HepG2 (cell line): ENCODE measurements around the gene PPFIA3. TPM values are rescaled to one million over a fixed set of nuclear protein-coding genes. Genes with fewer than 3 reads are reported as not detected.
A peak's percentile ranks its signal among the peaks of the same experiment; 100 is the strongest.

Experiments
- ARNT ChIP-seq: fragments of 450-650 bp; IDR thresholded peaks from 2 replicates; pipeline ENCODE4 v1.6.1; 2017
- IKZF1 ChIP-seq: fragments of 450-650 bp; IDR thresholded peaks from 2 replicates; pipeline ENCODE4 v1.7.1; 2016
- MEF2D ChIP-seq: sonication (generic); formaldehyde crosslinking; IDR thresholded peaks from 2 replicates; pipeline ENCODE4 v1.5.1; 2020; ENCODE audit warnings: mild to moderate bottlenecking, missing genetic modification reagents
- MYC ChIP-seq: sonication (generic); formaldehyde crosslinking; IDR thresholded peaks from 2 replicates; pipeline ENCODE4 v1.9.0; 2021; ENCODE audit warnings: missing genetic modification reagents, borderline replicate concordance
- NR2F1 ChIP-seq, 2 experiments: fragments of 450-650 bp in 1 of 2; formaldehyde crosslinking in 1 of 2; IDR thresholded peaks; 2 replicates each; pipeline versions ENCODE4 v1.5.0 to v1.6.1; 2016 to 2020; ENCODE audit warnings: mild to moderate bottlenecking in 1 of 2, missing compliant biosample characterization in 1 of 2, missing genetic modification reagents in 1 of 2, moderate library complexity in 1 of 2
- NR2F2 ChIP-seq: IDR thresholded peaks from 2 replicates; pipeline ENCODE4 v1.6.1; 2012; ENCODE audit warnings: low read depth, inconsistent platforms, borderline replicate concordance
- PHF8 ChIP-seq: sonication (generic); formaldehyde crosslinking; IDR thresholded peaks from 2 replicates; pipeline ENCODE4 v1.5.0; 2020; ENCODE audit warnings: missing genetic modification reagents
- SNAI1 ChIP-seq: sonication (generic); formaldehyde crosslinking; IDR thresholded peaks from 2 replicates; pipeline ENCODE4 v1.5.0; 2020; ENCODE audit warnings: mild to moderate bottlenecking, missing genetic modification reagents, borderline replicate concordance
- THAP11 ChIP-seq: IDR thresholded peaks from 2 replicates; pipeline ENCODE4 v1.6.1; 2016; ENCODE audit warnings: missing biosample characterization, missing genetic modification reagents
- U2AF2 ChIP-seq: fragments of 200-400 bp; formaldehyde crosslinking; IDR thresholded peaks from 2 replicates; pipeline ENCODE4 v1.6.1; 2017; ENCODE audit warnings: low read depth, mild to moderate bottlenecking, low read length
- ZBTB21 ChIP-seq: sonication (generic); formaldehyde crosslinking; IDR thresholded peaks from 2 replicates; pipeline ENCODE4 v1.4.0; 2020; ENCODE audit warnings: missing genetic modification reagents
- ZNF501 ChIP-seq: sonication (generic); formaldehyde crosslinking; IDR thresholded peaks from 2 replicates; pipeline ENCODE4 v1.5.1; 2020; ENCODE audit warnings: mild to moderate bottlenecking, moderate library complexity, missing genetic modification reagents
- ZNF567 ChIP-seq: sonication (generic); formaldehyde crosslinking; IDR thresholded peaks from 2 replicates; pipeline ENCODE4 v1.8.1; 2023; ENCODE audit warnings: mild to moderate bottlenecking, missing genetic modification reagents, borderline replicate concordance
- ZNF607 ChIP-seq: sonication (generic); formaldehyde crosslinking; IDR thresholded peaks from 2 replicates; pipeline ENCODE4 v1.5.1; 2020; ENCODE audit warnings: missing genetic modification reagents, mild to moderate bottlenecking, borderline replicate concordance
- ZNF614 ChIP-seq: IDR thresholded peaks from 2 replicates; pipeline ENCODE4 v1.6.1; 2018; ENCODE audit warnings: missing biosample characterization, missing genetic modification reagents, inconsistent platforms, borderline replicate concordance
- ZNF773 ChIP-seq: sonication (generic); formaldehyde crosslinking; IDR thresholded peaks from 2 replicates; pipeline ENCODE4 v1.4.0; 2020; ENCODE audit warnings: missing genetic modification reagents, borderline replicate concordance
- polyA plus RNA-seq, 8 experiments: library from polyadenylated mRNA; depleted of rRNA in 3 of 8; stranded (reverse) in 7 of 8; unstranded in 1 of 8; fragments of >200 nt; fragmentation: Illumina TruSeq in 4 of 8; extraction: Trizol in 4 of 8; gene quantifications; 2 replicates each; pipeline versions ENCODE4 v1.2.1 to v1.2.3, GENCODE V29; 2011 to 2016; ENCODE audit warnings: low read depth in 4 of 8, missing spikeins in 1 of 8, mixed read lengths in 1 of 8; ENCODE audit not compliant: insufficient read depth in 1 of 8
- total RNA-seq, 5 experiments: library from RNA; depleted of rRNA; stranded (reverse); fragments of >200 nt; fragmentation: Illumina TruSeq; extraction: Trizol; gene quantifications; 2 replicates each; pipeline ENCODE4 v1.2.3, GENCODE V29; 2016; ENCODE audit warnings: low read depth in 1 of 5
- TF ChIP-seq, protein P1 (sequence below): IDR thresholded peaks from 2 replicates; pipeline ENCODE4 v1.6.1; 2016; ENCODE audit warnings: control low read depth
- TF ChIP-seq, protein P2 (sequence below): sonication (generic); formaldehyde crosslinking; IDR thresholded peaks from 2 replicates; pipeline ENCODE4 v1.4.0; 2020; ENCODE audit warnings: mild to moderate bottlenecking, missing genetic modification reagents
- TF ChIP-seq, protein P3 (sequence below): sonication (generic); formaldehyde crosslinking; IDR thresholded peaks from 2 replicates; pipeline ENCODE4 v1.4.0; 2020; ENCODE audit warnings: mild to moderate bottlenecking, missing genetic modification reagents
- TF ChIP-seq, protein P4 (sequence below): sonication (generic); formaldehyde crosslinking; IDR thresholded peaks from 2 replicates; pipeline ENCODE4 v1.5.0; 2020; ENCODE audit warnings: missing genetic modification reagents
- TF ChIP-seq, protein P5 (sequence below): sonication (generic); formaldehyde crosslinking; IDR thresholded peaks from 2 replicates; pipeline ENCODE4 v1.4.0; 2020; ENCODE audit warnings: missing genetic modification reagents
- TF ChIP-seq, protein P6 (sequence below): sonication (generic); formaldehyde crosslinking; IDR thresholded peaks from 2 replicates; pipeline ENCODE4 v1.8.0; 2022; ENCODE audit warnings: low read depth, missing genetic modification reagents

PPFIA3 gene
- total and polyA plus RNA-seq, 2 of the 13 experiments (the other 11 are each of a cell fraction or from before 2014, with no cell fraction given): 6.7 to 8.6 TPM

DNA sequence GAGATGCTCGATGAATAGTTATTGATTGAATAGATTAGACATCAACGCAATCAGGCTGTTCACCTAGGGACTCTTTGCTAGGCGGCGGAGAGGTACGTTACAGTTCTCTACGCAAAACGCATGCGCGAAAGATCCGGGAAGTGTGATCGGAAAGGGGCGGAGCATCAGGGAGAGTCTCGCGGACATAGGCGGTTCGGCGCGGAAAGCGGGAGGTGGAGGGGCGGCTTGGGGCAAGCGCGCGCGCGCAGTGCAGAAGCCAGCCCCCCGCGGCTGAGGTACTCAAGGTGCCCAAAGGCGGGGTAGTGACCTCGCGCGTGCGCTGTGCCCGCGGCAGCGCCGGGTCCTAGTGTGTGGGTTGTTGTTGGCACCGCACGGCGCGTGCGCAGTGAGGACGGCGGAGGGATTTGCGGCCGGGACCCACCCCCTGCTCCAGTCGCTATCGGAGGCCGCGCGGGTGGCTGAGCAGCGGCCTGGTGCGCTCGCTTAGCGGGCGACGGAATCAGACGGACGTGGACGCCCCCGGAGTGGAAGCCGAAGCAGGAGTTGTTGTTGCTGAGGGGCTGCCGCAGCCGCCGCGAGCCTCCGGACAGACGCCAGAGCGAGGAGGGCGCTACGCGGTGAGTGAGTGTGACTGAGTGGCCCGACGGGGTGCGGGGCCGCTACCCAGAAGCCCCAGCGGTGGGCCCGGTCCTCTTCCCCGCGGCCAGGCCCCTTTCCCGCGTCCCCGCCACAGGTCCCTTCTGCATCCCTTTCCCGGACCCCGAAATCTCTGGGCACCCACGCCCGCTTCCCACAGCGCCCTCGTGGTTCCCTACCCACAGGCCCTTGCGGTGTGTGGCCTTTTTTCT is 34.1 kb upstream of the PPFIA3 start, which contains the start of gene SNRNP70 (continued):
- TF ChIP-seq ZNF567 (CRISPR knock-in tag) (0 out of 2 replicates have a peak, but pooled peaks have one; percentile 8), MEF2D (CRISPR knock-in tag) (peak; percentile 74), SNAI1 (CRISPR knock-in tag) (peak; percentile 85; the same call in 1 of the 2 replicates), THAP11 (CRISPR knock-in tag) (peak; percentile 91), ZNF501 (no peak; the same call in 1 of the 2 replicates), NR2F2 (no peak; the same call in 1 of the 2 replicates), ARNT (no peak), U2AF2 (no peak), ZNF607 (CRISPR knock-in tag) (no peak; the same call in 1 of the 2 replicates), MYC (peak; percentile 96), ZNF773 (peak; percentile 88; the same call in 1 of the 2 replicates), ZBTB21 (CRISPR knock-in tag) (no peak; the same call in 1 of the 2 replicates), NR2F1 (CRISPR knock-in tag; IDR thresholded peaks at IDR 0.05) (no peak), PHF8 (CRISPR knock-in tag) (peak; percentile 99), ZNF614 (CRISPR knock-in tag) (peak; percentile 36; the same call in 1 of the 2 replicates), IKZF1 (no peak)
- TF ChIP-seq, protein P1, sequence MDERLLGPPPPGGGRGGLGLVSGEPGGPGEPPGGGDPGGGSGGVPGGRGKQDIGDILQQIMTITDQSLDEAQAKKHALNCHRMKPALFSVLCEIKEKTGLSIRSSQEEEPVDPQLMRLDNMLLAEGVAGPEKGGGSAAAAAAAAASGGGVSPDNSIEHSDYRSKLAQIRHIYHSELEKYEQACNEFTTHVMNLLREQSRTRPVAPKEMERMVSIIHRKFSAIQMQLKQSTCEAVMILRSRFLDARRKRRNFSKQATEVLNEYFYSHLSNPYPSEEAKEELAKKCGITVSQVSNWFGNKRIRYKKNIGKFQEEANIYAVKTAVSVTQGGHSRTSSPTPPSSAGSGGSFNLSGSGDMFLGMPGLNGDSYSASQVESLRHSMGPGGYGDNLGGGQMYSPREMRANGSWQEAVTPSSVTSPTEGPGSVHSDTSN (CRISPR knock-in tag): no peak; the same call in 1 of the 2 replicates
- TF ChIP-seq, protein P2, sequence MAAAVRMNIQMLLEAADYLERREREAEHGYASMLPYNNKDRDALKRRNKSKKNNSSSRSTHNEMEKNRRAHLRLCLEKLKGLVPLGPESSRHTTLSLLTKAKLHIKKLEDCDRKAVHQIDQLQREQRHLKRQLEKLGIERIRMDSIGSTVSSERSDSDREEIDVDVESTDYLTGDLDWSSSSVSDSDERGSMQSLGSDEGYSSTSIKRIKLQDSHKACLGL (CRISPR knock-in tag): peak; percentile 89
- TF ChIP-seq, protein P3, sequence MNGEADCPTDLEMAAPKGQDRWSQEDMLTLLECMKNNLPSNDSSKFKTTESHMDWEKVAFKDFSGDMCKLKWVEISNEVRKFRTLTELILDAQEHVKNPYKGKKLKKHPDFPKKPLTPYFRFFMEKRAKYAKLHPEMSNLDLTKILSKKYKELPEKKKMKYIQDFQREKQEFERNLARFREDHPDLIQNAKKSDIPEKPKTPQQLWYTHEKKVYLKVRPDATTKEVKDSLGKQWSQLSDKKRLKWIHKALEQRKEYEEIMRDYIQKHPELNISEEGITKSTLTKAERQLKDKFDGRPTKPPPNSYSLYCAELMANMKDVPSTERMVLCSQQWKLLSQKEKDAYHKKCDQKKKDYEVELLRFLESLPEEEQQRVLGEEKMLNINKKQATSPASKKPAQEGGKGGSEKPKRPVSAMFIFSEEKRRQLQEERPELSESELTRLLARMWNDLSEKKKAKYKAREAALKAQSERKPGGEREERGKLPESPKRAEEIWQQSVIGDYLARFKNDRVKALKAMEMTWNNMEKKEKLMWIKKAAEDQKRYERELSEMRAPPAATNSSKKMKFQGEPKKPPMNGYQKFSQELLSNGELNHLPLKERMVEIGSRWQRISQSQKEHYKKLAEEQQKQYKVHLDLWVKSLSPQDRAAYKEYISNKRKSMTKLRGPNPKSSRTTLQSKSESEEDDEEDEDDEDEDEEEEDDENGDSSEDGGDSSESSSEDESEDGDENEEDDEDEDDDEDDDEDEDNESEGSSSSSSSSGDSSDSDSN (CRISPR knock-in tag): peak; percentile 76
- TF ChIP-seq, protein P4, sequence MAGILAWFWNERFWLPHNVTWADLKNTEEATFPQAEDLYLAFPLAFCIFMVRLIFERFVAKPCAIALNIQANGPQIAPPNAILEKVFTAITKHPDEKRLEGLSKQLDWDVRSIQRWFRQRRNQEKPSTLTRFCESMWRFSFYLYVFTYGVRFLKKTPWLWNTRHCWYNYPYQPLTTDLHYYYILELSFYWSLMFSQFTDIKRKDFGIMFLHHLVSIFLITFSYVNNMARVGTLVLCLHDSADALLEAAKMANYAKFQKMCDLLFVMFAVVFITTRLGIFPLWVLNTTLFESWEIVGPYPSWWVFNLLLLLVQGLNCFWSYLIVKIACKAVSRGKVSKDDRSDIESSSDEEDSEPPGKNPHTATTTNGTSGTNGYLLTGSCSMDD (CRISPR knock-in tag): no peak; the same call in 1 of the 2 replicates
- TF ChIP-seq, protein P5, sequence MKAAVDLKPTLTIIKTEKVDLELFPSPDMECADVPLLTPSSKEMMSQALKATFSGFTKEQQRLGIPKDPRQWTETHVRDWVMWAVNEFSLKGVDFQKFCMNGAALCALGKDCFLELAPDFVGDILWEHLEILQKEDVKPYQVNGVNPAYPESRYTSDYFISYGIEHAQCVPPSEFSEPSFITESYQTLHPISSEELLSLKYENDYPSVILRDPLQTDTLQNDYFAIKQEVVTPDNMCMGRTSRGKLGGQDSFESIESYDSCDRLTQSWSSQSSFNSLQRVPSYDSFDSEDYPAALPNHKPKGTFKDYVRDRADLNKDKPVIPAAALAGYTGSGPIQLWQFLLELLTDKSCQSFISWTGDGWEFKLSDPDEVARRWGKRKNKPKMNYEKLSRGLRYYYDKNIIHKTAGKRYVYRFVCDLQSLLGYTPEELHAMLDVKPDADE (CRISPR knock-in tag): peak; percentile 90
- TF ChIP-seq, protein P6, sequence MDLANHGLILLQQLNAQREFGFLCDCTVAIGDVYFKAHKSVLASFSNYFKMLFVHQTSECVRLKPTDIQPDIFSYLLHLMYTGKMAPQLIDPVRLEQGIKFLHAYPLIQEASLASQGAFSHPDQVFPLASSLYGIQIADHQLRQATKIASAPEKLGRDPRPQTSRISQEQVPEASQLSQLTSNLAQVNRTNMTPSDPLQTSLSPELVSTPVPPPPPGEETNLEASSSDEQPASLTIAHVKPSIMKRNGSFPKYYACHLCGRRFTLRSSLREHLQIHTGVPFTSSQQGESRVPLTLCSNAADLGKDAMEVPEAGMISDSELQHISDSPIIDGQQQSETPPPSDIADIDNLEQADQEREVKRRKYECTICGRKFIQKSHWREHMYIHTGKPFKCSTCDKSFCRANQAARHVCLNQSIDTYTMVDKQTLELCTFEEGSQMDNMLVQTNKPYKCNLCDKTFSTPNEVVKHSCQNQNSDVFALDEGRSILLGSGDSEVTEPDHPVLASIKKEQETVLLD (CRISPR knock-in tag): no peak
